Upper lobe of left lung (tissue), 6 donors: ENCODE measurements around the gene CACNG8. TPM values are rescaled to one million over a fixed set of nuclear protein-coding genes. Genes with fewer than 3 reads are reported as not detected.

Source experiments
- ATAC-seq, 2 donors: fragments of 200-7000 bp; cut with Tn5 transposase; one replicate each; pipeline ENCODE4 v1.9.1; 2022; ENCODE audit warnings: mild to moderate bottlenecking in 2 of 2, moderate library complexity in 2 of 2; ENCODE audit not compliant: low FRiP score in 2 of 2
- DNase-seq, 2 donors: peaks; one replicate each; pipeline ENCODE4 v3.0.0-alpha.2; 2019 to 2020
- H3K27ac ChIP-seq, 4 donors: fragments of 200-600 bp; sonication (generic); one replicate each; pipeline ENCODE4 v1.5.1; 2016 to 2019
- H3K27me3 ChIP-seq, 4 donors: fragments of 200-600 bp; sonication (generic); one replicate each; pipeline ENCODE4 v1.5.1; 2017 to 2019
- H3K36me3 ChIP-seq, 4 donors: fragments of 200-600 bp; sonication (generic); one replicate each; pipeline ENCODE4 v1.5.1; 2016 to 2019
- H3K4me1 ChIP-seq, 4 donors: fragments of 200-600 bp; sonication (generic); one replicate each; pipeline ENCODE4 v1.5.1; 2018 to 2019
- H3K4me3 ChIP-seq, 4 donors: fragments of 200-600 bp; sonication (generic); one replicate each; pipeline ENCODE4 v1.5.1; 2017 to 2019; ENCODE audit warnings: mild to moderate bottlenecking in 2 of 4, moderate library complexity in 1 of 4
- H3K9me3 ChIP-seq, 4 donors: fragments of 200-600 bp; sonication (generic); one replicate each; pipeline ENCODE4 v1.5.1; 2018 to 2019
- CTCF ChIP-seq, 6 experiments: fragments of 450-650 bp in 4 of 6; fragments of 200-600 bp in 2 of 6; sonication (generic) in 2 of 6; IDR thresholded peaks; one replicate each; pipeline ENCODE4 v1.5.1; 2016 to 2019; ENCODE audit warnings: antibody characterized with exemption in 6 of 6
- EP300 ChIP-seq, 4 donors: sonication (generic); formaldehyde crosslinking; IDR thresholded peaks; one replicate each; pipeline ENCODE4 v1.5.1; 2017; ENCODE audit warnings: antibody characterized with exemption in 4 of 4, control low read depth in 2 of 4
- POLR2A ChIP-seq, 4 donors: fragments of 450-650 bp; IDR thresholded peaks; one replicate each; pipeline ENCODE4 v1.5.1; 2016 to 2017; ENCODE audit warnings: antibody characterized with exemption in 4 of 4, mild to moderate bottlenecking in 2 of 4
- POLR2AphosphoS5 ChIP-seq, 2 donors: sonication (generic); formaldehyde crosslinking; IDR thresholded peaks; one replicate each; pipeline ENCODE4 v1.5.1; 2017; ENCODE audit warnings: antibody characterized with exemption in 2 of 2
- WGBS, 2 donors: methylation state at CpG; one replicate each; pipeline ENCODE4 v1.1.5; 2017 to 2018; 5-methylcytosine and 5-hydroxymethylcytosine counted together
- total RNA-seq, 6 donors: library from RNA; depleted of rRNA in 4 of 6; stranded (reverse); fragments of >200 nt in 4 of 6; gene quantifications; one replicate each; pipeline versions ENCODE4 v1.1.0 to v1.2.1, GENCODE V29; 2016 to 2021
- donor health status: DM: no; HTN: no; CAD: no; lungs with moderate emphysema.
- donor health status: DM: no; HTN: yes; CAD: no; lungs with severe emphysema.

CACNG8 gene
- total RNA-seq, 6 donors from 2014 or later: 0.09 to 0.44 (median 0.26) TPM; not detected in 2

- 73 to 74% methylated on average over 7 of the region's 7 CpGs for WGBS, 2 donors
- Histone ChIP-seq H3K36me3 (no peaks in the 10 kb centered on the region), H3K27ac (no peak overlapping the region), H3K27me3 (no peaks in the 10 kb centered on the region), H3K4me3 (no peak overlapping the region), H3K9me3 (no peaks in the 10 kb centered on the region), H3K4me1 (peaks cover 0 to 13% (median 9%) of the 10 kb centered on the region in 4 donors)
- DNase-seq (no peak), ATAC-seq (no peak)
- TF ChIP-seq EP300 (IDR thresholded peaks at IDR 0.05) (no peak), CTCF (IDR thresholded peaks at IDR 0.05) (no peak), POLR2A (IDR thresholded peaks at IDR 0.05) (no peak), POLR2AphosphoS5 (IDR thresholded peaks at IDR 0.05) (no peak)
These were observed 63.9 kb downstream of the CACNG8 start for GRCh38 chr19:54026656-54027055.

GRCh38 chr19:54029301-54029700, 66.6 kb downstream of the CACNG8 start:
- peaks cover 0 to under 1% (median under 1%) of the 10 kb centered on the region in 4 donors for H3K4me1 ChIP-seq
- H3K4me3 ChIP-seq: no peak overlapping the region
- no peak overlapping the region for H3K27ac ChIP-seq
- H3K27me3 ChIP-seq: no peaks in the 10 kb centered on the region
- no peaks in the 10 kb centered on the region for H3K36me3 ChIP-seq
- TF ChIP-seq EP300 (IDR thresholded peaks at IDR 0.05) (no peak), CTCF (IDR thresholded peaks at IDR 0.05) (no peak), POLR2AphosphoS5 (IDR thresholded peaks at IDR 0.05) (no peak)
- no peak for ATAC-seq
- WGBS, 2 donors: 70 to 81% methylated on average over 3 of the region's 3 CpGs
- no peaks in the 10 kb centered on the region for H3K9me3 ChIP-seq
- no peak for DNase-seq

GRCh38 chr19:54029930-54030490, 67.3 kb downstream of the CACNG8 start:
- WGBS, 2 donors: 37 to 40% methylated on average over 9 of the region's 9 CpGs
- DNase-seq: peak in 1 of 2 donors; percentile 58
- Histone ChIP-seq H3K27ac (no peak overlapping the region), H3K36me3 (no peaks in the 10 kb centered on the region), H3K4me1 (no peaks in the 10 kb centered on the region), H3K9me3 (no peaks in the 10 kb centered on the region), H3K27me3 (no peaks in the 10 kb centered on the region), H3K4me3 (no peak overlapping the region)
- no peak for TF ChIP-seq POLR2AphosphoS5 (IDR thresholded peaks at IDR 0.05)
- TF ChIP-seq CTCF (IDR thresholded peaks at IDR 0.05): peak; percentile 31 to 70 (median 42)
- ATAC-seq: peak in 1 of 2 donors; percentile 77

- WGBS, 2 donors: 42 to 45% methylated on average over 13 of the region's 13 CpGs
- no peaks in the 10 kb centered on the region for H3K9me3 ChIP-seq
- no peak for ATAC-seq
These were observed 68.3 kb downstream of the CACNG8 start for GRCh38 chr19:54030895-54031586.

More at GRCh38 chr19:54030895-54031586, 68.3 kb downstream of the CACNG8 start:
- no peak overlapping the region for H3K27ac ChIP-seq
- DNase-seq: no peak
- H3K27me3 ChIP-seq: no peaks in the 10 kb centered on the region
- no peaks in the 10 kb centered on the region for H3K36me3 ChIP-seq
- no peaks in the 10 kb centered on the region for H3K4me1 ChIP-seq
- TF ChIP-seq POLR2A (IDR thresholded peaks at IDR 0.05) (no peak), POLR2AphosphoS5 (IDR thresholded peaks at IDR 0.05) (no peak), EP300 (IDR thresholded peaks at IDR 0.05) (no peak), CTCF (IDR thresholded peaks at IDR 0.05) (no peak)
- no peak overlapping the region for H3K4me3 ChIP-seq
